Activated T-helper 1 cell treated with anti-CD3 and anti-CD28 coated beads, Interleukin-2, amount 50 U/mL, for 16 hours (primary cell): ENCODE measurements around the gene IL4I1.

ENCODE experiments used
- DNase-seq, 2 donors: peaks; one replicate each; pipeline ENCODE4 v3.0.0-alpha.2; 2020; ENCODE audit warnings: low read depth in 1 of 2, low spot score in 1 of 2

The IL4I1 gene

DNA sequence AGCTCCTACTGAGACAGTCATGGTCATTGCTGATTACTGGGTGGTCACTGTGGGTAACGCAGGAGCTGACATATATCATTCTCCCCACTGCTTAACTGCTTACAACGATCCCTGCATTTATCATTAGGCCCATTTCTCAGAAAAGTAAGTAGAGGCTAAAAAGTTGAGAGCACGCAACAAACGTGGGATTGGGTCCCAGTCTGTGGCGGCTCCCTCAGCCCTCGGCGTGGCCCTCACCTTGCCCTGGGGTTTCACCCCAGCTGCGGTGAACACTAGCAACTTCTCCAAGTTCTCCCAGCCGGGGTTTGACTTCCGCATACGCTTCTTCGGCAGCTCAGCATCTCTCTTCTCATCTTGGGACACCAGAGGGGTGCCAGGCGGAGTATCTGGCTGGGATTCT lies 31.8 kb downstream of the IL4I1 start:
- DNase-seq, result no peak

DNA sequence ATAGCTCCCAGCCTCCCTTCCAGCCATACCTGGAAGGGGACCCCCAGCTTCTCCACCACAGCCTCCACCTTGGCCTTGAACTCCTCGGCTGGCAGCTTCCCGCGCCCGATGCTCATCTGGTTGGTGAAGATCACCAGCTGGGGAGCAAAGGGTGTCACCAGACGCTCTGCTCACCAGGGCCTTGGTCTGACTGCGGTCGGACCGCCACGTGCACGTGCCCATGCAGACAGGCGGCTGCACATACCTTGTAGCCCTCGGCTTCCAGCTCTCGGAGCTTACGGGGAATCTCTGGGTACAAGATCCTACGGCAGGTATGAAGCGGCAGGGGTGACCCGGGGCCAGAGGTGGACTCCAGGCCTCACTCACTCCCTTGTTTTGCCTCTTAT lies 32.8 kb downstream of the IL4I1 start:
- DNase-seq, result no peak

DNA sequence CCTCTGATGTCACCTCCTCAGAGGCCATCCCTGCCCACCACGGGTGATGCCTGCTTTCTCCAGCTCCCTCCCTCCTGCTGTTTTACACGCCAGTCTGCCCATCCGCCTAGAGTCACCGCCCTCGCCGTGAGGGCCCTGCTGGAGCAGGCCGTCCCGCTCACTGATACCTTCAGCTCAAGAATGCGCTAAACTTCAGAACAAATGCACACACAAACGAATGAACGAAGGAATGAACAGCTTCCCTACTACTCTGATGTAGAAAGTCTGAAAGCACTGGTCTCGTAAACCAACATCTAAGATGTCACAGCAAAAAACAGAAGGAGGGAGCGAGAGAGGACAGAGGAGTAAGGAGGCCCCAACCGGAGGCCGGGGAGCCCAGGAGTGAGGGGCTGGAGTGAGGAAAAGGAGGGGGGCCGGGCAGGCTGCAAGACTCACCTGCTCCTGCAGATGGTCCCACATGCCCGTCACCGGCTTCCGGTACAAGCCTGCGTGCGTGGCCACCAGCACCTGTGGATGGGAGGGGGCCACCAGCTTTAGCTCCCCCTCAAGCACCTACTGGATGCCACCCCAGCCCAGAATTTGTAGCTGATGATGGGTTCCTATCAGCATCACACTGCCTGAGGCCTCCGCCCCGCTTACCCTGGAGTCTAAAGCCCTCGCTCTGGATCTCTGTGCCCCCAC lies 33.3 kb downstream of the IL4I1 start:
- no peak for DNase-seq

DNA sequence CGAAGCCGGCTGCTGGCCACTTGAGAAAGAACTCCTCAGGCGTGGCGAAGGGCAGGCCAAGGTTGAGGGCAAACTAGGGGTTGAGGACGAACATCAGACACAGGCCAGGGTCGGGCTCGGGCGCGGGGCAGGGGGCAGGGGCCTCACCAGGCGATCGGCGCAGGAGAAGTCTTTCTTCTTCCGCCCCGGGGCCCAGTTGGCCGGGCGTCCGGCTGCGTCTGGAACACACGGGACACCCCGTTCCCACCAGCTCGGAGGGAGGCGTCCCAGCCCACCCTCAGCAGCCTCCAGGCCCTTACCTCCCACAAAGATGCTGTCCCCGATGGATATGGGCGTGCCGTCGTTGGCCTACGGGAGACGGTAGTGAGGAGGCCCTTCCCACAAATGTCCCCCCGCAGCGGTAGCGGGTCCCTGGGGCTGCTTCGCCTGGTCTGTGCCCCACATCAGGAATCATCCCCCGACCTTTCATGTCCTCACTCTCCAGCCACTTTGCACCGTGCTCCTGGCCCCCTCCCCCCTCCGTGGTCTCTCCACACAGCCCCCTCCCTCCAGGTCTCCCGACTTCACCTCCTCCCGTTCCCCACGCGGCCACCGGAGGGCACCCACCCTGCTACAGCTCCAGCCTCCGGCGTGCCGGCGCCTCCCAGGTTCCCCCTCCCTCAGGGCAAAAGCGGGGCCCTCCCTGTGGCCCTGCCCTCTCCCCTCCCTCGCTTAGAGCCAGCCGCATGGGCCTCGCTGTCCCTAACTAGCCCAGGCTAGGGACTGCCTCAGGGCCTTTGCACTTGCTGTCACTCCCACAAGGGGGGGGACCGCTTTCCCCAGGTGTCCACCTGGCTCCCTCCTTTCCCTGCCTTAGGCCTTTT lies 34.1 kb downstream of the IL4I1 start:
- DNase-seq, result no peak

DNA sequence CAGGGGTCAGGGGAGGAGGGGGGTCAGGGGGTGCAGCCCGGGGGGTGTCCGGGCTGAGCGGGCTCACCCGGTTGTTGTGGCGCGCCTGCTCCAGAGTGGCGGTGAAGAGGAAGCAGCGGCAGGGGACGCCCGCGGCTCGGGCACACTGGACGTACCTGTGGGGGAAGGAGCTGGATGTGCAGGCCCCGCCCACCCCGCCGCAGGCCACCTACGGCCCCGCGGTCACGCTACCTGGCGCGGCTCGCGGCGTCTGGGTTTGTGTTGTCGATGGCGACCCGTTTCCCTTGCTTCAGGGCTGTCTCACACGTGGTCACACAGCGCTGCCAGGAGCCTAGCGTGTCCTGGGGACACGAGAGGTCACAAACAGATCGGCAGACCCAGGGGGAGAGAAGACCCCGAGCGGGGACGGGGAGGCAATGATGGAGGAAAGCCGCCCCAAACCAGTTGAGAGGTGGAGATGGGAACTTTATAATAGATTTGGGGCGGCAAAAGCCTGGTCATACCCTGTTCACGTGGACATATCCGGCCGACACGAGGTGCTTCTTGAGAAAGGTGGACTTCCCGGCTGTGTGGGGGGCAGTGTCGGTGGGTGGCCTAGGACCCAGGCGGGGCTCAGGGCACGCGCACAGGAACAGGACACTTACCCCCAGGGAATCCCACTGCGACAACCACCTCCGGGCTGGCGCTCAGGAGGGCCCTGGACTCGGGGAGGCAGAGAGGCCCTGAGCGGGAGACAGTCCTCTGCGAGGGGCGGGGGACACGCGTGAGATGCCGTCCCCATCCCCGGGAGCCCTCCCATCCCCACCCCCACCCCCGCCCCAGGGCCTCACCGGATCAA lies 34.9 kb downstream of the IL4I1 start:
- no peak for DNase-seq

DNA sequence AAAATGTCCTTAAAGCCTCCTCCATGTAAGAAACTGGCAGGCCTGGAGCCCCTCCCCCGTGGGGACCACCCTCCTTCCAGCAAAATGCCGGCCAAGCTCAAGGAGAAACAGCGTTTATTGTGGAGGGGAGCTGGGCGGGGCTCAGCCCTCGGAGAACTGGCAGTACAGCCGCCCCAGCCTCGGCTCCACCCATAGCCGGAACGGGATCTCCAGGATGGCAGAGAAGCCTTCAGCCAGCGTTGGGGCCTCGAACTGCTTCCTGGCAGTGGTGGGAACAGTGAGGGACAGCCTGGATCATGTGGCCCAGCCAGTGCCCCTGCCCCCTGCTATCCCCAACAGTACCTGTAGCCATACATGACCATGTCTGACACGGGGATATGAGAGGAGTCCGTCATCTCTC lies 35.6 kb downstream of the IL4I1 start:
- no peak for DNase-seq

DNA sequence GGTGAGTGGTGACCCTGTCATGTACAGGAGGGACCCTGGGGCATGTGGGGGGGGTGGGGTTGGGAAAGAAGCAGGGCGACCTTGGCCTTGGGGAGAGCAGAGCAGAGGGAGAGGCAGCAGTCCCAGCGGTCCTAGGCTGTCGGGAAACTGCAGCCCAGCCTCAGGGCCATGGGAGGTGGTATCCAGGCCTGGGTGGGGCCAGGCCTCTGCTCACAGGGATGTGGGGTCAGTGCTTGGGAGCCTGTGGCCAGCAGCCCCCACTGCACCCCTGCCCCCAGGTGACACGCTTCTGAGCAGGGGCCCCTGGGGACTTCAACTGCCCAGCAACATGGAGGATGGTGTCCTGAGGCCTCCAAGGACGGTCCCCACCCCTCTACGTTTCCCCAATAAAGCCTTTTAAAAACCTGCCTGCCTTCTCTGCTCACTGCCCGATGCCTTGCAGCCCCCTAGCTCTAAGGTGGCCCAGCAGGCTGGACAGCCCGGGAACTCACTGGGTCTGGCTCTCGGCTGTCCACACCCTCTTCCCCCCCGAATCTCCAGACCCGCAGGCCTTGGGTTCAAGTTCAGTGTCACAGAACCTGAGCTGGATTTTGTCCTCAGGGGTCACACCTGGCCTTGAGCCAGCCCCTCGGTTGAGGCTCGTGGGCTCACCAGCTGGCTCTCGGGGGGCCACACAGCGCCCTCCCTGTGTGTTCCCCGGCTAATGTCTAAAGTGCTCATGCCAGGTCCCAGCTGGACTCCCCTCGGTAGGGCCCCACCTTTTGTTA lies 36.2 kb downstream of the IL4I1 start:
- DNase-seq, result no peak

DNA sequence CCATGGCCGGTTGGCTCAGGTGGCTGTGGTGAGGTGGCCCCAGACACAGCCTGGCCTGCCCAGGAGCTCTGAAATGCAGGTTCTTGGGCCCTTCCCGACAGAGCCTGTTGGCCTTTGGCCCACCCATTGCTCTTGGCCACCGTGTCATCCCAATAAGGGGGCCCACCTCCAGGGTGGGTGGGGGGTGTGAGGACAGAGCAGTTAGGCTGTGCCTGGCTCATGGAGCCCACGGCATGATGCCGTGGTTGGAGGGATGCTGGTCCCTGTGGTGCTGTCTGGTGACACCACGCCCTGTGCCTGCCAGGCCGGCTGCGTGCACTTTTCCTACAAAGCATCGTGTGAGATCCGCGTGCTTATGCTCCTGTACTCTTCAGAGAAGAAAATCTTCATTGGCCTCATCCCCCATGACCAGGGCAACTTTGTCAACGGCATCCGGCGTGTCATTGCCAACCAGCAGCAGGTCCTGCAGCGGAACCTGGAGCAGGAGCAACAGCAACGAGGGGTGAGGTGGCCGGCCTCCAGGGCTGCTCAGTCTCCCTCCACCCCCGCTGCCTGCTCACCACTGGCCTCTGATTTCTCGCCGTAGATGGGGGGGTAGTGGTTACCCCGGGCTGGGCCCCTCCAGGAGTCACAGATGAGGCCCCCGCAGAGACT lies 36.9 kb downstream of the IL4I1 start:
- DNase-seq, result no peak

DNA sequence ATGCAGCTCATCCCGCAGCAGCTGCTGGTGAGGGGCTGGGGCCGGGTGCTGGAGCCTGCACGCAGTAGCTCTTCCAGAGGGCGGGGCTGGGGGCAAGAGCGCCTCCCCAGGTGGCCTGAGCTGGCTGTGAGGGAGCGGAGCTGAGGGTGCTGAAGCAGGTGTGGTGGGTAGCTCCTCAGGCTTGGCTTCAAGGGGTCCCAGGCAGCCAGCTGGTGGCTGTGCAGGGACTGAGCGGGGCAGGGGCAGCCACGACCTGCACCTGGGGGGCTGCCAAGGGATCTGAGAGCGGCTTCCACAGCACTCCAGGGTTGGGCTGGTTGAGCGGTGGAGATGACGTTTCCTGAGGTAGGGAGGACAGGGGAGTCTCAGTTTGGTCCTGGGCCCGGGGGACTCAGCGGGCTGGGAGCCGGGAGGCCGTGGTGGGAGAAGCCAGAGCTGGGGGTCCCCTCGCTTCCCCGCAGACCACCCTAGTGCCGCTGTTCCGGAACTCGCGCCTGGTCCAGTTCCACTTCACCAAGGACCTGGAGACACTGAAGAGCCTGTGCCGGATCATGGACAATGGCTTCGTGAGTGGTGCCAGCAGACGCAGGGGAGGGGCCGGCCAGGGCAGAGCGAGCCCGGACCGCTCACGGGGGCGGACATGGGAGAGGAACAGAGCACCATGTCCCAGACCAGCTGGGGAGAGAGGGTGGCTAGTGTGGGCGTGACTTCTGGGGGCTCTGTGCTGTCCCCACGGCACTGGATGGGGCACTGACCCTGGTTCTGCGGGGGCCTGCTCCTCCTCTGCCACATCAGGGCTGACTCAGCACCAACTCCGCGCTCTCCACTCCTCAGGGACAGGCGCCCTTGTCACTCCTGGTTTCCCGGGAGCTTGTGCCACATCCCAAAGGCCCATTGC lies 38.4 kb downstream of the IL4I1 start:
- DNase-seq, result no peak

DNA sequence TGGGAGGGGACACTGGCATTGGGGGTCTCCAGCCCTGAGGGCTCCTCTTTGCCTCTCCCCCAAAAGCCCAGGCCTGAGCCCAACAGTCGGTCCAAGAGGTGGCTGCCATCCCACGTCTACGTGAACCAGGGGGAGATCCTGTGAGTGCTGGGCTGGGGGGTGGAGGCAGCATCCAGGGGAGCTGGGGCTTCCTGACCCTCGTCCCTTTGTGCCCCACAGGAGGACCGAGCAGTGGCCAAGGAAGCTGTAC lies 38.9 kb downstream of the IL4I1 start:
- DNase-seq, result no peak

DNA sequence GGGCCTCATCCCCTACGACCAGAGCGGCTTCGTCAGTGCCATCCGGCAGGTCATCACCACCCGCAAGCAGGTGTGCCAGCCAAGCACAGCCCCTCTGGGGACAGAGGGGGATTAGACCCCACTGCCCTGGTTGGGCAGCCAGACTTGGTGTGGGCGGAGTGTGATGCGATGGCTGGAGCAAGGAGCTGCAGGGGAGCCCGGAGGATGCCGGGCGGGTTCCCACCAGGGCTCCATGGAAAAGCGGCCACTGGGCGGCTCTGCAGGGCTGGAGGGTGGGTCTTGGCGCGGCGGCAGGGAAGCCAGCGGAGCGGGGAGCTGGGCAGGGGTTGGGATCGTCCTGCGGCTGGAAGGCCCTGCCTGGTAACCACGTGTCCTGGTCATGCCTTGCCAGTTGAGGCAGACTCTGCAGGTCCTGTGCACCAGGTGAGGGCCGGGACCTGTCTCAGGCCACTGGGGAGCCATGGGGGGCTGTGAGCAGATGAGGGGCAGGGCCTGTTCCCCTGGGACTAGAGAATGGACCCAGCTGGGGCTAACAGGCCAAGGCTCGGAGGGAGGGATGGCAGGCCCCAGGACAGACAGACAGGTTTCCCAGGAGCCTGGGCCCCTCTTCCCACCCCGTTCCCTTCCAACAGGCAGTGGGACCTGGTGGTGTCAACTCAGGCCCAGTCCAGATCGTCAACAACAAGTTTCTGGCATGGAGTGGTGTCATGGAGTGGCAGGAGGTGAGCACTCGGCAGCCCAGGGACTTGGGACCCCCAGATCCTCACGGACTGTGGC lies 39.4 kb downstream of the IL4I1 start:
- DNase-seq, result no peak

DNA sequence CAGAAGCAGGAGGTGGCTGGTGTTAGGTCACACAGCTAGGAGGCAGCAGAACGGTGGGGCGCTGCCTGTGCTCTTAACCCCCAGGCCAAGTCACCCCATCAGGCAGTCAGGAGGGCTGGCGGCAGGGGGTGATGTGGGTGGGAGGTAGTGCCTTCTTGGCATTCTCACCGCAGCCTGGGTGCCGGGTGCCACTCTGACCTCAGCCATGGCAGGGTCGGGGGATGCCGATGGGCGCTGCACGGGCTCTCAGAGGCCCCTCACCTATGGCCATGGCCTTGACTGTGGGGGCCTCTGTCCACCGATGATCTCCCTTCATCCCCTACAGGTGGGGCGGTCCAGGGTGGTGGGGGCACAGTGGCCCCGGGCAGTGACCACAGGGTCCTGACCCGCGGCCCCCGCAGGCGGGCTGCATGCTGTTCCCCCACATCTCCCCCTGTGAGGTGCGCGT lies 40.1 kb downstream of the IL4I1 start:
- DNase-seq, result no peak

DNA sequence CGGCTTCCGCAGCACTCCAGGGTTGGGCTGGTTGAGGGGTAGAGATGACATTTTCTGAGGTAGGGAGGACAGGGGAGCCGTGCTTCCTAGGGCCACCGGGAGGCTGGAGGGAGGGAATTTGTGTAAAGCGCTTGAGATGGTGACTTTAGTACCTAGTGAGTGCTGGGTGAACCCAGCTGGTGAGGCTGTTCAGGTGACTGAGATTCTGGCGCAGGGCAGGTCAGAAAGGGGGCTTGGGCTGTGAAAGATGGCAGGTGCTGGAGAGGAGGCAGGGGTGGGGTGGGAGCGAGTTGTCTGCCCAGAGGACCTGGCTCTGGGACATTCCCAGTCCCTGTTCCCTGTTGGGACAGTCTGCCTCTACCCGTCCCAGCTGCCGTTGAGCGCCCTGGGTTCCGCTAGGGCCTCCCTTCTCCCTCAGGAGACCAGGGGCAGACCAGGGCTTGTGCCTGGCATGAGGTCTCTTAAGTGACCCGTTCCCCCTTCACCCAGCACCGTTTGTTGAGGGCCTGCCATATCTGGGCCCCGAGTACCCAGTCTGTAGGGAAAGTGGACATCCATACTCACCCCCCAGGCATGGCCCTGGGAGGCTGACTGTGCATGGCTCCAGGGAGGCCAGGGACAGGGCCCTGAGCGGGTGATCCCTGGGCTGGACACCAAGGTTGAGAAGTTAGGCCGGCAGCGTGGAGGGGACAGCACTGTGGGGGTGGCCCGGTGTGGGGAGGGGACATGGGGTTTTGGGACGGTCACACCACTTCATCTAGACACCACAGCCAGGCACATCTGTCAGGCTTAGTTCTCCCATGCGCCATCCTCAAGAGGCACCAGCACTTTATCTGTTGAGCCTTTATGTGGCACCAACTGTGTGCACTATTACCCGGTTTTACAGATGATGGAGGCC lies 40.8 kb downstream of the IL4I1 start:
- DNase-seq, result no peak

DNA sequence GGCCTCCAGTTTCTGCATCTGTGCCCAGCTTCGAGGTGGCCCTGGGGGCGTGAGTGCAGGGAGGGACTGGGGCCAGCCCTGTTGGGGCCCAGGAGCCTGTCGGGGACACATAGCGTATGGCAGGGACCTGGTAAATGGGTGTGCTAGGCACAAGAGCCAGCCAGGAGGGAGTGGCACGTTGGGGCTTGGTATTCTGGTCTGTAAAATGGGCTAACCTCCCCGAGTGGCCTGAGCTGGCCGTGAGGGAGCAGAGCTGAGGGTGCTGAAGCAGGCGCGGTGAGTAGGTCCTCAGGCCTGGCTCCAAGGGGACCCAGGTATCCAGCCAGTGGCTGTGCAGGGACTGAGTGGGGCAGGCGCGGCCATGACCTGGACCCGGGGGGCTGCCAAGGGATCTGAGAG lies 41.4 kb downstream of the IL4I1 start:
- DNase-seq, result no peak

DNA sequence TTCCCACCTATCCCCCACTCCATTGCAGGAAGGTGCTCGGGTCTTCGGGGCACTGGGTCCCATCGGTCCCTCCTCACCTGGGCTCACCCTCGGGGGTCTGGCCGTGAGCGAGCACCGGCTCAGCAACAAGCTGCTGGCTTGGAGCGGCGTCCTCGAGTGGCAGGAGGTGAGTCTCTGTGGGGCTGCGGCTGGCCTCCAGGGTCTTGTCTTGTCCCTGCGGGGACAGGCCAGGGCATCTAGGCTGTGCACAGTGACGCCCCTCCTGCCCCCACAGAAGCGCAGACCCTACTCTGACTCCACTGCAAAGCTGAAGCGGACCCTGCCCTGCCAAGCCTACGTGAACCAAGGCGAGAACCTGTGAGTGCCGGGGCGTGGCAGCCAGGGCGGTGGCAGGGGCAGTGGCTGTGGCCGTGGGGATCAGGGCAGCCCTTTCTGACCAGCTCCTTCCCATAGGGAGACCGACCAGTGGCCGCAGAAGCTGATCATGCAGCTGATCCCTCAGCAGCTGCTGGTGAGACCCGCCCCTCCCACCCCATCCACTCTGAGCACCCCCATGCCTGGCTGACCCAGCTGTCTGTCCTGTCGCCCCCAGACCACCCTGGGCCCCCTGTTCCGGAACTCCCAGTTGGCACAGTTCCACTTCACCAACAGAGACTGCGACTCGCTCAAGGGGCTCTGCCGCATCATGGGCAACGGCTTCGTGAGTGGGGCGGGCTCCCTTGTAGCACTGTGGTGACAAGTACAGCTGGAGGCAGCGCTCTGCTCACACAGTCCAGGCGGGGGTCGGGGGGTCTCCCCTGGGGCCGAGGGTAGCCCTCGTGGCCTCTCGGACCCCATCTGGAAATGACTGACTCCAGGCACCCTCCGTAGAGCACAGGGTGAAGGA lies 42.1 kb downstream of the IL4I1 start:
- DNase-seq, result no peak

DNA sequence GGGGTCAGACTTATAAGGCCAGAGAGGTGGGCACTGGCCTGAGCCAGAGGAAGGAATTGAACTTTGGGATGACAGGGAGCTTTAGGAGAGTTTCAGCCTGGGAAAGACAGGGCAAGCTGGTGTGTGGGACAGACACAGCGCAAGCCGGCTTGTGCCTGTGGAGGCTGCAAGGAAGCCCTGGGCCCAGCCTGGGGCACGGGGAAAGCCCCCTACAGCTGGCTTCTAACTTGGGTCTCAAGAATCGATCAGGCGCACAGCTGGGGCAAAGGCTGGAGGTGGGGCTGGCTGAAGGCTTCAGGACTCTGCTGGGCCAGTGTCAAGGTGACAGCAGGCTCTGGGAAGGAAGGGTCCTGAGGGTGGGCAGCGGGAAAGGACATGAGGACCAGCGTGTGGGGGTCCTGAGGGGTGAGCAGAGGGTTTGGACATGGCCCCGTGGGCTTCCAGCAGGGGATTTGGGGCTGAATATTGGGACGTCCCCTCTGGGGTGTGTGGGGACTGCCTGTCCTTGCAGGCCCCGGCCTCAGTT lies 42.8 kb downstream of the IL4I1 start:
- no peak for DNase-seq

DNA sequence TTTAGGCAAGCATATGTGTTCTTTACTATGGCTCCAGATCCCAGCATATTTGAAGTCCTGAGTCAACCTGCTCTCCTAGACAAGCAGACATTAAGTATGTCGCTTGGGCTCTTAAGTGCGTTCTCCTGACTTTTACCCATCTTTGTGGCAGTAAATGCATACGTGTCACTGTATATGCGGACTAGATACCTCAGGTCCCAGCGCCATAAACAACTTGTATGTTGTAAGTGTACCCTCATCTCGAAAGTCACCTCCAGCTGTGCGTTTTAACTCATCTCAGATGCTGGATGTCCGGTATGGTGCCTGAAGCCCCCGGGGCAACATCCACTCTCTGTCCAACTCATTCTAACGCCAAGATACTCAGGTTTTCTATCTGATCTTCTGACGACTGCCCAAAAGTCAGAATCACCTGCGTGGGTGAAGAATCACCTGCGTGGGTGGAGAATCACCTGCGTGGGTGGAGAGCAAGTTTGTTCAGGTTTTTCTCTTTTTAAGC lies 44.0 kb downstream of the IL4I1 start:
- DNase-seq, result no peak
